MM.1S (cell line): ENCODE results near the gene RPL10A.

Experiments
- DNase-seq: peaks from one replicate; pipeline ENCODE4 v3.0.0-alpha.2; 2015
- H2AFZ ChIP-seq: fragments of 300-600 bp; sonication (generic); 2 replicates; pipeline ENCODE4 v1.6.0; 2016; ENCODE audit warnings: antibody characterized with exemption, low read length
- H3F3A ChIP-seq: fragments of 300-600 bp; sonication (generic); 2 replicates; pipeline ENCODE4 v1.6.1; 2016; ENCODE audit warnings: mild to moderate bottlenecking, antibody characterized with exemption, low read length, moderate library complexity, mixed read lengths; ENCODE audit not compliant: insufficient read depth
- H3K27ac ChIP-seq: fragments of 300-600 bp; sonication (generic); 2 replicates; pipeline ENCODE4 v1.5.1; 2016; ENCODE audit warnings: mild to moderate bottlenecking, low read length
- H3K27me3 ChIP-seq: fragments of 300-600 bp; sonication (generic); replicated peaks from 2 replicates; pipeline ENCODE4 v1.6.0; 2016; ENCODE audit warnings: low read length; ENCODE audit not compliant: insufficient read depth
- H3K36me3 ChIP-seq: fragments of 300-600 bp; sonication (generic); replicated peaks from 2 replicates; pipeline ENCODE4 v1.6.1; 2016; ENCODE audit warnings: mild to moderate bottlenecking, low read length, mixed read lengths; ENCODE audit not compliant: insufficient read depth
- H3K4me1 ChIP-seq: fragments of 300-600 bp; sonication (generic); 2 replicates; pipeline ENCODE4 v1.6.1; 2016; ENCODE audit warnings: low read length, mixed read lengths
- H3K4me2 ChIP-seq: fragments of 300-600 bp; sonication (generic); 2 replicates; pipeline ENCODE4 v1.6.0; 2016; ENCODE audit warnings: low read depth, low read length
- H3K4me3 ChIP-seq: fragments of 300-600 bp; sonication (generic); 2 replicates; pipeline ENCODE4 v1.5.1; 2016; ENCODE audit warnings: low read length, mixed read lengths
- H3K79me2 ChIP-seq: fragments of 300-600 bp; sonication (generic); 2 replicates; pipeline ENCODE4 v1.6.1; 2016; ENCODE audit warnings: mixed run types, low read length, mixed read lengths
- H3K9ac ChIP-seq: fragments of 300-600 bp; sonication (generic); 2 replicates; pipeline ENCODE4 v1.6.1; 2016; ENCODE audit warnings: low read length, mixed read lengths
- H3K9me2 ChIP-seq: fragments of 300-600 bp; sonication (generic); replicated peaks from 2 replicates; pipeline ENCODE4 v1.6.1; 2016; ENCODE audit warnings: mild to moderate bottlenecking, low read length, mixed read lengths; ENCODE audit not compliant: insufficient read depth
- H3K9me3 ChIP-seq: fragments of 300-600 bp; sonication (generic); replicated peaks from 2 replicates; pipeline ENCODE4 v1.6.1; 2016; ENCODE audit warnings: mild to moderate bottlenecking, low read length, mixed read lengths; ENCODE audit not compliant: insufficient read depth
- H4K20me1 ChIP-seq: fragments of 300-600 bp; sonication (generic); 2 replicates; pipeline ENCODE4 v1.6.1; 2016; ENCODE audit warnings: mild to moderate bottlenecking, low read length, moderate library complexity, mixed read lengths; ENCODE audit not compliant: insufficient read depth
- EZH2 ChIP-seq: fragments of 300-600 bp; sonication (generic); optimal IDR thresholded peaks from 2 replicates; pipeline ENCODE3; 2017; ENCODE audit warnings: low read depth, mild to moderate bottlenecking, antibody characterized with exemption, low read length, mixed read lengths
- EZH2phosphoT487 ChIP-seq: fragments of 300-600 bp; sonication (generic); IDR thresholded peaks from 2 replicates; pipeline ENCODE4 v1.6.1; 2018; ENCODE audit warnings: antibody characterized with exemption, low read length
- TF ChIP-seq, protein P1 (sequence below): fragments of 300-600 bp; sonication (generic); IDR thresholded peaks from 2 replicates; pipeline ENCODE4 v1.5.1; 2016; ENCODE audit warnings: antibody characterized with exemption, low read length, mixed read lengths

RPL10A gene

GRCh38 chr6:35427851-35428321, 40.3 kb upstream of the RPL10A start:
- no peak overlapping the region for H2AFZ ChIP-seq
- no peak for DNase-seq

DNA sequence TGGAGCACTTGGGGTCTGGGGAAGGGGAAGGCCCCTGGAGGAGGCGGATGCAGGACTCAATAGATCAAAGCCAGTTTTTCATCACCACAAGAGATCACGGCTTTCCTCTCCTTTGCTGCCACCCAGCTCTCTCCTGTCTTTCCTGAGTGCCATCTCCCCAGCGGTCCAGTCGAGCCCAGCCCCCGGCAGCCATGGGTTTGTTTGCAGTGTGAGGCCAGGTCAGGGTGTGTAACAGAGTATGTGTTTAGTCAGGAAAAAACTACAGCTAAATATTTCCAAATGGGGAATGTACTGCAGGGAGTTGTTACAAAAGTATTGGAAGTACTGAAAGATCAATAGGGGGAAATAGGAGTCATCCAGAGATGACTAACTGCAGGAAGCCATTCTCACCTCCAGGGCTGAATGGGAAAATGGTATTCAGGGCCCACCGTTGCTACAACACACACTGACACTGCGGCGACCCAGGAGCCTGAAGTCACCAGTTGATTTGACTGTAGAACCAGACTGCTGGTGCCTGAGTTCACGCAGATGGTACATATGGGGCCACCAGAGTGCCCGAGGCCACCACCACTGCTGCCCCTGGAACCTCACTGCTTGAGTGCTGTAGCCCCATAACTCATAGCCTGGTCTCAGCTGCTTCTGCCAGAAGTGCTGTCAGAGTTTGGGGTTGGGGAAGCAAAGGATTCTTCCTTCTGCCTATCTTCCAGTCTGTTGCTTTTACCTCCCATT, 39.6 kb upstream of the RPL10A start:
- Histone ChIP-seq H4K20me1 (no peaks in the 10 kb centered on the region), H3K27me3 (no peaks in the 10 kb centered on the region), H2AFZ (no peak overlapping the region), H3K9me2 (no peaks in the 10 kb centered on the region), H3K27ac (no peak overlapping the region), H3K9me3 (no peaks in the 10 kb centered on the region), H3K4me2 (no peak overlapping the region), H3K36me3 (no peaks in the 10 kb centered on the region), H3K9ac (no peak overlapping the region), H3K4me3 (no peak overlapping the region), H3F3A (no peaks in the 10 kb centered on the region), H3K4me1 (no peaks in the 10 kb centered on the region), H3K79me2 (no peaks in the 10 kb centered on the region)
- DNase-seq: no peak
- TF ChIP-seq EZH2phosphoT487 (no peak), EZH2 (no peak)
- TF ChIP-seq, protein P1, sequence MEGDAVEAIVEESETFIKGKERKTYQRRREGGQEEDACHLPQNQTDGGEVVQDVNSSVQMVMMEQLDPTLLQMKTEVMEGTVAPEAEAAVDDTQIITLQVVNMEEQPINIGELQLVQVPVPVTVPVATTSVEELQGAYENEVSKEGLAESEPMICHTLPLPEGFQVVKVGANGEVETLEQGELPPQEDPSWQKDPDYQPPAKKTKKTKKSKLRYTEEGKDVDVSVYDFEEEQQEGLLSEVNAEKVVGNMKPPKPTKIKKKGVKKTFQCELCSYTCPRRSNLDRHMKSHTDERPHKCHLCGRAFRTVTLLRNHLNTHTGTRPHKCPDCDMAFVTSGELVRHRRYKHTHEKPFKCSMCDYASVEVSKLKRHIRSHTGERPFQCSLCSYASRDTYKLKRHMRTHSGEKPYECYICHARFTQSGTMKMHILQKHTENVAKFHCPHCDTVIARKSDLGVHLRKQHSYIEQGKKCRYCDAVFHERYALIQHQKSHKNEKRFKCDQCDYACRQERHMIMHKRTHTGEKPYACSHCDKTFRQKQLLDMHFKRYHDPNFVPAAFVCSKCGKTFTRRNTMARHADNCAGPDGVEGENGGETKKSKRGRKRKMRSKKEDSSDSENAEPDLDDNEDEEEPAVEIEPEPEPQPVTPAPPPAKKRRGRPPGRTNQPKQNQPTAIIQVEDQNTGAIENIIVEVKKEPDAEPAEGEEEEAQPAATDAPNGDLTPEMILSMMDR: no peak

More at GRCh38 chr6:35427851-35428321, 40.3 kb upstream of the RPL10A start:
- Histone ChIP-seq H3K79me2 (no peaks in the 10 kb centered on the region), H3K4me1 (no peaks in the 10 kb centered on the region), H4K20me1 (no peaks in the 10 kb centered on the region), H3K4me3 (no peak overlapping the region), H3K27ac (no peak overlapping the region), H3F3A (no peaks in the 10 kb centered on the region), H3K9ac (no peak overlapping the region), H3K9me3 (no peaks in the 10 kb centered on the region), H3K36me3 (no peaks in the 10 kb centered on the region), H3K27me3 (no peaks in the 10 kb centered on the region), H3K9me2 (no peaks in the 10 kb centered on the region), H3K4me2 (no peak overlapping the region)
- TF ChIP-seq, protein P1: no peak
- no peak for TF ChIP-seq EZH2phosphoT487
- no peak for TF ChIP-seq EZH2

DNA sequence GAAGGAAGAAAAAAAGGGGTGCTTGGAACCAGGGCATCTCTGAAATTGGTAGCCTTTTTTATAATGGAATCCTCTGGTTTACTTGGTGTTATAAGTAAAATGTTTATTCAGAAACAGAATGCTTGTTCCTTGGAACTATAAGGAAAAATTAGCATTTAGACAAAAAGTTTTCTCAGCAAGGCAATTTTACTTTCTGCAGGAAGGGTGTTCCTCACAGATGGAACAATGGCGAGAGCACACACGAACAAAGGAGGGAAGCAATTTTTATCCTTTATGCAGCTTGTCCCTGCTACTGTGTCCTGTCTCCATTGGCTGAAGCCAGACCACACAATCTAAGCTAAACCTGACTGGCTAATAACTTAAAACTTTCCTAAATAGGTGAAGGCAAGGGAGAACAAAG, 38.7 kb upstream of the RPL10A start:
- Histone ChIP-seq H3K4me2 (no peak overlapping the region), H3K36me3 (no peaks in the 10 kb centered on the region)

More for the DNA sequence above, 38.7 kb upstream of the RPL10A start:
- H3K4me3 ChIP-seq: no peak overlapping the region
- H3K4me1 ChIP-seq: no peaks in the 10 kb centered on the region
- no peak for DNase-seq
- no peaks in the 10 kb centered on the region for H3K9me2 ChIP-seq
- H2AFZ ChIP-seq: no peak overlapping the region
- H4K20me1 ChIP-seq: no peaks in the 10 kb centered on the region
- TF ChIP-seq, protein P1: no peak
- no peak overlapping the region for H3K27ac ChIP-seq
- H3K27me3 ChIP-seq: no peaks in the 10 kb centered on the region
- no peaks in the 10 kb centered on the region for H3F3A ChIP-seq
- H3K9ac ChIP-seq: no peak overlapping the region
- H3K9me3 ChIP-seq: no peaks in the 10 kb centered on the region
- no peaks in the 10 kb centered on the region for H3K79me2 ChIP-seq
